ENCODE results near the gene GPR68.
"Not testable (repeated sequence)": the region's sequence is repeated elsewhere in the genome, so short reads cannot be mapped to it uniquely, and the experiment has no call there.

GPR68 gene

GRCh38 chr14:91273273-91273884 lies 28.9 kb upstream of the GPR68 start:
- Histone ChIP-seq H3K36me3 (ENCODE audit: control insufficient read depth, insufficient read depth, low read length) (no peaks in the 10 kb centered on the region), H3K27ac (ENCODE audit: low read depth, low read length, severe bottlenecking) (no peak overlapping the region), H3K9me3 (ENCODE audit: control insufficient read depth, low read length) (no peaks in the 10 kb centered on the region), H3K4me3 (ENCODE audit: extremely low read depth, insufficient read depth, low read length, poor library complexity, severe bottlenecking) (no peak overlapping the region), H3K4me1 (ENCODE audit: control insufficient read depth, insufficient read depth, low read length, poor library complexity, severe bottlenecking) (no peaks in the 10 kb centered on the region)
- 94% methylated on average over 14 to 23 of the region's 27 CpGs for WGBS, 2 experiments (ENCODE audit: insufficient coverage in 2 of 2)

DNA sequence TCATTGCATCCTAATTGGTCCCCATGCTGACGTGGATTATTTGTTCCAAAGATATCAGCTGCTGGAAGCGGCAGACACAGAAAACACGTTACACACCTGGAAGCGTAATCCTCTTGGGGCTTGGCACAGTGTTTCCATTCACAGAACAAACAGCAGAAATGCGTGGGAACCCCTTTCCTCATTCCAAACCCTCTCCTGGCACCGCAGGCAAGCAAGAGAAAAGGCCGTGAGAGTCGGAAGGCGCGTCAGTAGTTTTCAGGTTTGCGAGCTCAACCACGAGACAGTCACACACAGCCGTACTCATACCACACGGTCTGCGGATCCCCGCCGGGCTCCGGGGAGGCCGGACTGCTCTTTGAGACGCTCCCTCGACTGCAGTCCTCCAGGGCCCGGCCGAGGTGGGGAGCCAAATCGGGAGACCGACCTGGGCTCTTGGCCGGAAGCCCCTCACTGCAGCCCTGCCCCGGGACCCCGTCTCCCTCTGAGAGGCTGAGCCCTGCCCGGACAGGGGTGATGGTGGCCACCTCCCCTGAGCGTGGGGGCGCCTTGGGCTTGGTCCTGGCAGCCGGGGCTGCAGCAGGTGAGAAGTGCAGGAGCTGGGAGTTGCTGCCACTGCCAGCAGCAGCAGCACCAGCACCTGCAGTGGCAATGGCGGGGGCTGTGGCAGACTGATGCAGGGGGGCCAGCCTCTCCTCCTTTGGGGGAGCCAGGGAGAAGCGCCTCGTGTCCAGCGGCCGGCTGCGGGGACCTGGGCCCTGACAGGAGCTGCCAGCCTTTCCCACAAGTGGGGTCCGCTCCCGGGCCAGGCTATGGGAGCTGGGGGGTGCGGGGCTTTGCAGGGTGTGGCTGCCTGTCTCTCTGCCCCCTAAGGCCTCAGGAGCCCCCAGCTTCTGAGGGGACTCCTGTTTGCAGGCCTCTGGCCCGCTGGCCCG lies 28.1 kb upstream of the GPR68 start:
- Histone ChIP-seq H3K4me3 (ENCODE audit: extremely low read depth, insufficient read depth, low read length, poor library complexity, severe bottlenecking) (no peak overlapping the region), H3K9me3 (ENCODE audit: control insufficient read depth, low read length) (no peaks in the 10 kb centered on the region), H3K36me3 (ENCODE audit: control insufficient read depth, insufficient read depth, low read length) (no peaks in the 10 kb centered on the region), H3K27ac (ENCODE audit: low read depth, low read length, severe bottlenecking) (no peak overlapping the region), H3K4me1 (ENCODE audit: control insufficient read depth, insufficient read depth, low read length, poor library complexity, severe bottlenecking) (no peaks in the 10 kb centered on the region)
- WGBS, 2 experiments (ENCODE audit: insufficient coverage in 2 of 2) = 90 to 95% methylated on average over 28 to 43 of the region's 43 CpGs

DNA sequence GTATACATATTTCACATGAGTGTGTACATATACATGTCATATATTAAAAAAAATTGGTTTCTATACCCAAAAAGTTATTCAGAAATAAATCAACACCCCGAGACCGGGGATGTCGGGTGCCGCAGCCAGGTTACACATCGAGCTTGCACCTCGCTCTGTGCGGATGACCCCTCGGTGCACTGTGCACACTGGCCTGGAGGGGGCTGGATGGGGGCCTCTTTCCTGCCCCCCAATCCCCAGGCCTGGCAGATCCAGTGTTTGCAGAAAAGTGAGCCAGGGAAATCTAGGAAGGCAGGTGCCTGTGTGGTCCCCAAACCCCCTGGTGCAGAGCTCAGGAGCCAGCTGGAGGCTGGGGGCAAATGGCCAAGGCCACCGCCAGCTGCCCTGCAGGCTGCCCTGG lies 27.1 kb upstream of the GPR68 start:
- 85 to 92% methylated on average over 9 of the region's 9 CpGs for WGBS, 2 experiments (ENCODE audit: insufficient coverage in 2 of 2)
- H3K4me1 ChIP-seq (ENCODE audit: control insufficient read depth, insufficient read depth, low read length, poor library complexity, severe bottlenecking) = no peaks in the 10 kb centered on the region
- H3K4me3 ChIP-seq (ENCODE audit: extremely low read depth, insufficient read depth, low read length, poor library complexity, severe bottlenecking) = no peak overlapping the region
- H3K9me3 ChIP-seq (ENCODE audit: control insufficient read depth, low read length) = no peaks in the 10 kb centered on the region
- H3K27ac ChIP-seq (ENCODE audit: low read depth, low read length, severe bottlenecking) = no peak overlapping the region
- H3K36me3 ChIP-seq (ENCODE audit: control insufficient read depth, insufficient read depth, low read length) = no peaks in the 10 kb centered on the region

DNA sequence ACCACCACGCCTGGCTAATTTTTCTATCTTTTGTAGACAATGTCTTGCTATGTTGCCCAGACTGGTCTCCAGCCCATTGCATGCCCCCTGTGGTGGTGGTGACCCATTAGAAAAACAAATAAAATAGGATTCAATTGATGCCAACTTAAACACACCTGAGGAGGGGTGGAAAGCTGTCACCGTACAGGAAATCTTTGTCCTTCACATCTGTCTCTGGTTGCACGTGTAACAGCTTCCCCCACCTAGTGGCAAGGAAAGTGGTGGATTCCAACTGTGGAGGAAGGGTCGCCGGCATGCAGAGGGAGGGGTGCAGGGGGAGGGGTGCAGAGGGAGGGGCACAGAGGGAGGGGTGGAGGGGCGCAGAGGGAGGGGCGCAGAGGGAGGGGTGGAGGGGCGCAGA lies 26.1 kb upstream of the GPR68 start:
- 100% methylated on average over 1 of the region's 8 CpGs for WGBS, 2 experiments (ENCODE audit: insufficient coverage in 2 of 2)
- Histone ChIP-seq H3K4me1 (ENCODE audit: control insufficient read depth, insufficient read depth, low read length, poor library complexity, severe bottlenecking) (no peaks in the 10 kb centered on the region), H3K4me3 (ENCODE audit: extremely low read depth, insufficient read depth, low read length, poor library complexity, severe bottlenecking) (no peak overlapping the region), H3K36me3 (ENCODE audit: control insufficient read depth, insufficient read depth, low read length) (no peaks in the 10 kb centered on the region), H3K27ac (ENCODE audit: low read depth, low read length, severe bottlenecking) (no peak overlapping the region), H3K9me3 (ENCODE audit: control insufficient read depth, low read length) (no peaks in the 10 kb centered on the region)

- 89 to 95% methylated on average over 5 to 6 of the region's 6 CpGs for WGBS, 2 experiments (ENCODE audit: insufficient coverage in 2 of 2)
- Histone ChIP-seq H3K4me3 (ENCODE audit: extremely low read depth, insufficient read depth, low read length, poor library complexity, severe bottlenecking) (no peak overlapping the region), H3K36me3 (ENCODE audit: control insufficient read depth, insufficient read depth, low read length) (no peaks in the 10 kb centered on the region), H3K27ac (ENCODE audit: low read depth, low read length, severe bottlenecking) (no peak overlapping the region), H3K9me3 (ENCODE audit: control insufficient read depth, low read length) (no peaks in the 10 kb centered on the region), H3K4me1 (ENCODE audit: control insufficient read depth, insufficient read depth, low read length, poor library complexity, severe bottlenecking) (peaks cover 2% of the 10 kb centered on the region)
These were observed 25.7 kb upstream of the GPR68 start for GRCh38 chr14:91270188-91270587.

GRCh38 chr14:91269076-91269991 lies 24.8 kb upstream of the GPR68 start:
- Histone ChIP-seq H3K27ac (ENCODE audit: low read depth, low read length, severe bottlenecking) (no peak overlapping the region), H3K4me1 (ENCODE audit: control insufficient read depth, insufficient read depth, low read length, poor library complexity, severe bottlenecking) (peaks cover 4% of the 10 kb centered on the region), H3K4me3 (ENCODE audit: extremely low read depth, insufficient read depth, low read length, poor library complexity, severe bottlenecking) (no peak overlapping the region), H3K9me3 (ENCODE audit: control insufficient read depth, low read length) (no peaks in the 10 kb centered on the region), H3K36me3 (ENCODE audit: control insufficient read depth, insufficient read depth, low read length) (no peaks in the 10 kb centered on the region)
- 90 to 91% methylated on average over 23 to 24 of the region's 24 CpGs for WGBS, 2 experiments (ENCODE audit: insufficient coverage in 2 of 2)

GRCh38 chr14:91267965-91268437 lies 23.5 kb upstream of the GPR68 start:
- 92 to 97% methylated on average over 4 of the region's 7 CpGs for WGBS, 2 experiments (ENCODE audit: insufficient coverage in 2 of 2)
- H3K36me3 ChIP-seq (ENCODE audit: control insufficient read depth, insufficient read depth, low read length) = no peaks in the 10 kb centered on the region

DNA sequence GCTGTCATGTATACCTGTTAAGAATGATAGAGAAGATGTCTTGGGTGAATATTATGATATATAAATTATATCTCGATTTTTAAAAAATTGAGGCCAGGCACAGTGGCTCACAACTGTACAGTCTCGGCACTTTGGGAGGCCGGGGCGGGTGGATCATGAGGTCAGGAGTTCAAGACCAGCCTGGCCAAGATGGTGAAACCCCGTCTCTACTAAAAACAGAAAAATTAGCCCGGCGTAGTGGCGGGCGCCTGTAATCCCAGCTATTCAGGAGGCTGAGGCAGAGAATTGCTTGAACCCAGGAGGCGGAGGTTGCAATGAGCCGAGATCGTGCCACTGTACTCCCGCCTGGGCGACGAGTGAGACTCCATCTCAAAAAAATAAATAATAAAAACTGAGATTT lies 21.8 kb upstream of the GPR68 start:
- not testable (repeated sequence) for H3K4me1 ChIP-seq (ENCODE audit: control insufficient read depth, insufficient read depth, low read length, poor library complexity, severe bottlenecking); H3K36me3 ChIP-seq (ENCODE audit: control insufficient read depth, insufficient read depth, low read length); H3K4me3 ChIP-seq (ENCODE audit: extremely low read depth, insufficient read depth, low read length, poor library complexity, severe bottlenecking); H3K27ac ChIP-seq (ENCODE audit: low read depth, low read length, severe bottlenecking); H3K9me3 ChIP-seq (ENCODE audit: control insufficient read depth, low read length)
- 94 to 95% methylated on average over 9 to 11 of the region's 15 CpGs for WGBS, 2 experiments (ENCODE audit: insufficient coverage in 2 of 2)

More at GRCh38 chr14:91267965-91268437, 23.5 kb upstream of the GPR68 start:
- Histone ChIP-seq H3K4me1 (ENCODE audit: control insufficient read depth, insufficient read depth, low read length, poor library complexity, severe bottlenecking) (peaks cover 4% of the 10 kb centered on the region), H3K9me3 (ENCODE audit: control insufficient read depth, low read length) (no peaks in the 10 kb centered on the region), H3K4me3 (ENCODE audit: extremely low read depth, insufficient read depth, low read length, poor library complexity, severe bottlenecking) (no peak overlapping the region), H3K27ac (ENCODE audit: low read depth, low read length, severe bottlenecking) (no peak overlapping the region)

- Histone ChIP-seq H3K4me1 (ENCODE audit: control insufficient read depth, insufficient read depth, low read length, poor library complexity, severe bottlenecking) (peaks cover 4% of the 10 kb centered on the region), H3K27ac (ENCODE audit: low read depth, low read length, severe bottlenecking) (no peak overlapping the region), H3K9me3 (ENCODE audit: control insufficient read depth, low read length) (peaks cover 6% of the 10 kb centered on the region), H3K4me3 (ENCODE audit: extremely low read depth, insufficient read depth, low read length, poor library complexity, severe bottlenecking) (no peak overlapping the region), H3K36me3 (ENCODE audit: control insufficient read depth, insufficient read depth, low read length) (no peaks in the 10 kb centered on the region)
- 88 to 94% methylated on average over 5 to 6 of the region's 7 CpGs for WGBS, 2 experiments (ENCODE audit: insufficient coverage in 2 of 2)
These were observed 20.9 kb upstream of the GPR68 start for GRCh38 chr14:91265404-91265803.

All from mesodermal cell (in vitro differentiated cells).